RWPE2 (cell line): ENCODE data around the gene DNTTIP2.
"Not testable (repeated sequence)": the region's sequence is repeated elsewhere in the genome, so short reads cannot be mapped to it uniquely, and the experiment has no call there.

Experiments used
- ATAC-seq: fragments of 200-7000 bp; cut with Tn5 transposase; 3 replicates; pipeline ENCODE4 v1.9.1; 2021; ENCODE audit warnings: low read depth
- DNase-seq: peaks from one replicate; pipeline ENCODE4 v3.0.0-alpha.2; 2020; ENCODE audit warnings: low spot score
- H3K27ac ChIP-seq: fragments of 450-650 bp; 2 replicates; pipeline ENCODE4 v1.5.1; 2017; ENCODE audit warnings: mild to moderate bottlenecking; ENCODE audit not compliant: poor library complexity, severe bottlenecking
- H3K27me3 ChIP-seq: fragments of 250-450 bp; sonication (Bioruptor Pico); 2 replicates; pipeline ENCODE4 v1.5.1; 2021; ENCODE audit warnings: mild to moderate bottlenecking, moderate library complexity; ENCODE audit not compliant: insufficient read depth, poor library complexity, severe bottlenecking
- H3K36me3 ChIP-seq: fragments of 250-450 bp; sonication (Bioruptor Pico); 2 replicates; pipeline ENCODE4 v1.5.1; 2020; ENCODE audit warnings: low read depth, mild to moderate bottlenecking, moderate library complexity
- H3K4me1 ChIP-seq: fragments of 250-450 bp; sonication (Bioruptor Pico); 2 replicates; pipeline ENCODE4 v1.5.1; 2021; ENCODE audit warnings: mild to moderate bottlenecking, moderate library complexity; ENCODE audit not compliant: insufficient read depth, poor library complexity, severe bottlenecking
- H3K4me3 ChIP-seq: fragments of 250-450 bp; sonication (Bioruptor Pico); 2 replicates; pipeline ENCODE4 v1.5.1; 2021; ENCODE audit warnings: mild to moderate bottlenecking, moderate library complexity; ENCODE audit not compliant: severe bottlenecking
- H3K9me3 ChIP-seq: fragments of 250-450 bp; sonication (Bioruptor Pico); 2 replicates; pipeline ENCODE4 v1.5.1; 2021; ENCODE audit warnings: mild to moderate bottlenecking, moderate library complexity; ENCODE audit not compliant: severe bottlenecking
- CTCF ChIP-seq: fragments of 450-650 bp; IDR thresholded peaks from one replicate; pipeline ENCODE4 v1.5.1; 2017; ENCODE audit warnings: mild to moderate bottlenecking, moderate library complexity; ENCODE audit not compliant: poor library complexity, severe bottlenecking

Gene DNTTIP2

GRCh38 chr1:93851327-93851712 is 27.7 kb downstream of the DNTTIP2 start:
- H3K4me3 ChIP-seq = no peak overlapping the region
- ATAC-seq (no peak), DNase-seq (no peak)
- H3K4me1 ChIP-seq = peaks cover 7% of the 10 kb centered on the region
- H3K27ac ChIP-seq = no peak overlapping the region
- no peak for TF ChIP-seq CTCF
- no peaks in the 10 kb centered on the region for H3K9me3 ChIP-seq
- H3K36me3 ChIP-seq = no peaks in the 10 kb centered on the region
- H3K27me3 ChIP-seq = no peaks in the 10 kb centered on the region

GRCh38 chr1:93850687-93851326 is 28.2 kb downstream of the DNTTIP2 start:
- not testable (repeated sequence) for H3K4me3 ChIP-seq, DNase-seq, ATAC-seq, H3K36me3 ChIP-seq, H3K9me3 ChIP-seq, H3K27ac ChIP-seq, H3K27me3 ChIP-seq, H3K4me1 ChIP-seq
- peak; percentile 65 for TF ChIP-seq CTCF

GRCh38 chr1:93848350-93848883 is 30.6 kb downstream of the DNTTIP2 start:
- Histone ChIP-seq H3K27ac (peak overlapping the region; percentile 94), H3K9me3 (no peaks in the 10 kb centered on the region), H3K27me3 (no peaks in the 10 kb centered on the region), H3K4me1 (peaks cover 15% of the 10 kb centered on the region), H3K36me3 (no peaks in the 10 kb centered on the region; the same call in 1 of the 2 replicates), H3K4me3 (peak overlapping the region; percentile 72)
- no peak for ATAC-seq
- TF ChIP-seq CTCF = no peak
- no peak for DNase-seq

- H3K9me3 ChIP-seq = no peaks in the 10 kb centered on the region
- H3K27me3 ChIP-seq = no peaks in the 10 kb centered on the region
- H3K27ac ChIP-seq = peak overlapping the region; percentile 94
- no peak for TF ChIP-seq CTCF
- ATAC-seq (peak; percentile 15; the same call in 2 of the 3 replicates), DNase-seq (peak; percentile 61)
- no peaks in the 10 kb centered on the region; the same call in 1 of the 2 replicates for H3K36me3 ChIP-seq
- peaks cover 15% of the 10 kb centered on the region for H3K4me1 ChIP-seq
- peak overlapping the region; percentile 72 for H3K4me3 ChIP-seq
Measured at GRCh38 chr1:93847811-93848288, 31.2 kb downstream of the DNTTIP2 start.
